Transverse colon (tissue), 4 donors: ENCODE results near the gene TRPV2.

Experiments
- EP300 ChIP-seq: sonication (generic); formaldehyde crosslinking; IDR thresholded peaks from one replicate; pipeline ENCODE4 v1.6.1; 2017; ENCODE audit warnings: antibody characterized with exemption, low read depth
- POLR2A ChIP-seq: fragments of 450-650 bp; IDR thresholded peaks from one replicate; pipeline ENCODE4 v1.6.1; 2016; ENCODE audit warnings: antibody characterized with exemption, mild to moderate bottlenecking, moderate library complexity
- POLR2AphosphoS5 ChIP-seq, 3 donors: sonication (generic); formaldehyde crosslinking; IDR thresholded peaks; one replicate each; pipeline ENCODE4 v1.6.1; 2016; ENCODE audit warnings: antibody characterized with exemption in 3 of 3
- TF ChIP-seq, protein P1 (sequence below), 5 experiments: fragments of 200-600 bp in 3 of 5; fragments of 450-650 bp in 2 of 5; sonication (generic) in 3 of 5; IDR thresholded peaks; 1 replicate in 2 of 5; 2 replicates in 3 of 5; pipeline ENCODE4 v1.5.1; 2016 to 2017; ENCODE audit warnings: antibody characterized with exemption in 5 of 5, inconsistent platforms in 3 of 5, mild to moderate bottlenecking in 2 of 5, moderate library complexity in 1 of 5

DNA sequence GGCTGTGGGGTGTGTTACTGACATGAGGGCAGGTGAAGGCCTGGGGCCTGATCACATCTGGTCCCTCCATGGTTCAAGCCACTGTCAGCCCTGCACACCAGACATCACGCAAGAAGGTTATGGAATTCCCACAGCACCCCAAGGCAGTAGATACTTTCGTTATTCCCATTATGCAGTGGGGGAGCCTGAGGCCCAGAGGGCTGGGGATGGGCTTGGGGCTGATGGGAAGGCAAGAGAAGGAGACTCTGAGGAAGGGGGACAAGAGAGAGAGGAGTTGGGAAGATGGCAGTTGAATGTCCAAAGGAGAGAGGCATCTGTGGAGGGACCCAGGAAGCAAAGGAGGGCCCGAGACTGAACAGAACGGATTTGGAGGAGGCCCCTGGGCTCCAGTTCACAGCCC, 34.7 kb downstream of the TRPV2 start:
- TF ChIP-seq POLR2A = no peak
- TF ChIP-seq EP300 = no peak
- TF ChIP-seq, protein P1, sequence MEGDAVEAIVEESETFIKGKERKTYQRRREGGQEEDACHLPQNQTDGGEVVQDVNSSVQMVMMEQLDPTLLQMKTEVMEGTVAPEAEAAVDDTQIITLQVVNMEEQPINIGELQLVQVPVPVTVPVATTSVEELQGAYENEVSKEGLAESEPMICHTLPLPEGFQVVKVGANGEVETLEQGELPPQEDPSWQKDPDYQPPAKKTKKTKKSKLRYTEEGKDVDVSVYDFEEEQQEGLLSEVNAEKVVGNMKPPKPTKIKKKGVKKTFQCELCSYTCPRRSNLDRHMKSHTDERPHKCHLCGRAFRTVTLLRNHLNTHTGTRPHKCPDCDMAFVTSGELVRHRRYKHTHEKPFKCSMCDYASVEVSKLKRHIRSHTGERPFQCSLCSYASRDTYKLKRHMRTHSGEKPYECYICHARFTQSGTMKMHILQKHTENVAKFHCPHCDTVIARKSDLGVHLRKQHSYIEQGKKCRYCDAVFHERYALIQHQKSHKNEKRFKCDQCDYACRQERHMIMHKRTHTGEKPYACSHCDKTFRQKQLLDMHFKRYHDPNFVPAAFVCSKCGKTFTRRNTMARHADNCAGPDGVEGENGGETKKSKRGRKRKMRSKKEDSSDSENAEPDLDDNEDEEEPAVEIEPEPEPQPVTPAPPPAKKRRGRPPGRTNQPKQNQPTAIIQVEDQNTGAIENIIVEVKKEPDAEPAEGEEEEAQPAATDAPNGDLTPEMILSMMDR (IDR thresholded peaks at IDR 0.05) = no peak
- TF ChIP-seq POLR2AphosphoS5 (IDR thresholded peaks at IDR 0.05) = no peak
